OCI-LY7 (cell line): ENCODE data around the gene FAM241A. TPM values are rescaled to one million over a fixed set of nuclear protein-coding genes. Genes with fewer than 3 reads are reported as not detected.
"Not testable (repeated sequence)": the region's sequence is repeated elsewhere in the genome, so short reads cannot be mapped to it uniquely, and the experiment has no call there.

ENCODE experiments used
- BruUV-seq: library from RNA; stranded (reverse); fragments of 400-500 nt; replicated peaks from 2 replicates; lab custom pipeline; 2021; lab: Mats Ljungman, UMichigan
- CTCF ChIA-PET: fragments of 300-600 bp; sonication (Branson Sonifier 250); formaldehyde crosslinking; loops from one replicate; lab custom pipeline; 2022; ENCODE audit warnings: antibody characterized with exemption; ENCODE audit not compliant: unreplicated experiment; lab: Charles Lee
- POLR2A ChIA-PET: fragments of 300-600 bp; sonication (Branson Sonifier 250); formaldehyde crosslinking; loops from one replicate; lab custom pipeline; 2022; ENCODE audit warnings: antibody characterized with exemption; lab: Charles Lee
- DNase-seq: peaks from one replicate; pipeline ENCODE4 v3.0.0-alpha.2; 2015; ENCODE audit warnings: low spot score
- H2AFZ ChIP-seq: fragments of 200-600 bp; sonication (generic), shearing (Covaris generic); 2 replicates; pipeline ENCODE4 v1.6.1; 2014; ENCODE audit warnings: mild to moderate bottlenecking, antibody characterized with exemption, low read length, moderate library complexity
- H3K27ac ChIP-seq: fragments of 200-600 bp; sonication (generic); 2 replicates; pipeline ENCODE4 v1.5.1; 2014; ENCODE audit warnings: mixed run types, low read depth, mild to moderate bottlenecking, moderate library complexity, low read length, inconsistent platforms; ENCODE audit not compliant: poor library complexity, severe bottlenecking
- H3K36me3 ChIP-seq: fragments of 200-600 bp; sonication (generic); 2 replicates; pipeline ENCODE4 v1.6.1; 2014; ENCODE audit warnings: mild to moderate bottlenecking, antibody characterized with exemption, low read length, moderate library complexity, mixed read lengths; ENCODE audit not compliant: insufficient read depth
- H3K4me1 ChIP-seq: fragments of 200-600 bp; sonication (generic); 2 replicates; pipeline ENCODE4 v1.5.1; 2014; ENCODE audit warnings: mild to moderate bottlenecking, low read length; ENCODE audit not compliant: insufficient read depth, poor library complexity, severe bottlenecking
- H3K4me2 ChIP-seq: fragments of 200-600 bp; sonication (generic); 2 replicates; pipeline ENCODE4 v1.6.1; 2014; ENCODE audit warnings: mild to moderate bottlenecking, low read length
- H3K4me3 ChIP-seq: fragments of 200-600 bp; sonication (generic); 2 replicates; pipeline ENCODE4 v1.5.1; 2014; ENCODE audit warnings: mild to moderate bottlenecking, low read depth, low read length; ENCODE audit not compliant: poor library complexity, severe bottlenecking
- H3K79me2 ChIP-seq: fragments of 200-600 bp; sonication (generic); 2 replicates; pipeline ENCODE4 v1.6.1; 2016; ENCODE audit warnings: low read depth, mild to moderate bottlenecking, low read length, moderate library complexity, mixed read lengths; ENCODE audit not compliant: insufficient read depth
- H3K9me2 ChIP-seq: fragments of 200-600 bp; sonication (generic); 2 replicates; pipeline ENCODE4 v1.6.1; 2016; ENCODE audit warnings: mild to moderate bottlenecking, low read length, mixed read lengths; ENCODE audit not compliant: insufficient read depth
- H3K9me3 ChIP-seq: fragments of 200-600 bp; sonication (generic); 2 replicates; pipeline ENCODE4 v1.6.1; 2014; ENCODE audit warnings: mild to moderate bottlenecking, mixed run types, low read length, mixed read lengths
- H4K20me1 ChIP-seq: fragments of 200-600 bp; sonication (generic); 2 replicates; pipeline ENCODE4 v1.6.1; 2014; ENCODE audit warnings: mild to moderate bottlenecking, antibody characterized with exemption, low read length, moderate library complexity, mixed read lengths; ENCODE audit not compliant: insufficient read depth
- CTCF ChIP-seq: fragments of 200-600 bp; sonication (generic); conservative IDR thresholded peaks from 2 replicates; pipeline ENCODE4 v1.5.1; 2014; ENCODE audit warnings: mild to moderate bottlenecking, antibody characterized with exemption, low read length, moderate library complexity, mixed read lengths
- EZH2phosphoT487 ChIP-seq: fragments of 200-600 bp; sonication (generic); IDR thresholded peaks from 2 replicates; pipeline ENCODE4 v1.6.1; 2018; ENCODE audit warnings: low read depth, borderline replicate concordance, mild to moderate bottlenecking, mixed run types, antibody characterized with exemption, low read length, moderate library complexity, mixed read lengths
- intact Hi-C: fragments of 100-400 bp; cut with micrococcal nuclease; formaldehyde crosslinking; loops from one replicate; pipeline ENCODE4 v1.10.0; 2022; ENCODE audit not compliant: unreplicated experiment
- total RNA-seq, 2 experiments: library from RNA; depleted of rRNA in 1 of 2; stranded (reverse); fragments of >200 nt in 1 of 2; shearing (Covaris generic) in 1 of 2; gene quantifications; 2 replicates each; pipeline ENCODE4 v1.2.3, GENCODE V29; 2014 to 2022

FAM241A gene
- total RNA-seq, 2 experiments from 2014 or later = 2.5 to 9.5 TPM

GRCh38 chr4:112176596-112176995 lies 31.3 kb downstream of the FAM241A start:
- peaks cover 34% of the 10 kb centered on the region for H3K4me1 ChIP-seq
- no peak for DNase-seq
- H3K4me3 ChIP-seq = no peak overlapping the region
- intact Hi-C loops = no loop called here
- H4K20me1 ChIP-seq = no peaks in the 10 kb centered on the region
- no peak overlapping the region for H3K4me2 ChIP-seq
- no peaks in the 10 kb centered on the region for H3K9me3 ChIP-seq
- ChIA-PET CTCF (no interaction called here), POLR2A (interaction anchor here (0.5 to 2.0 kb wide), 13 partner anchors 9 to 56 kb away, joined by 3 to 12 read pairs (median 4); no protein-coding TSS in a partner anchor)
- no peak overlapping the region for H3K27ac ChIP-seq
- BruUV-seq = no TSS peak
- H3K9me2 ChIP-seq = no peaks in the 10 kb centered on the region
- peaks cover 11% of the 10 kb centered on the region; the same call in 1 of the 2 replicates for H3K36me3 ChIP-seq
- H2AFZ ChIP-seq = no peak overlapping the region
- TF ChIP-seq CTCF (no peak), EZH2phosphoT487 (no peak)
- H3K79me2 ChIP-seq = peaks cover 8% of the 10 kb centered on the region; the same call in 1 of the 2 replicates

- H3K4me3 ChIP-seq, H3K79me2 ChIP-seq, DNase-seq, H3K9me2 ChIP-seq, H3K36me3 ChIP-seq, intact Hi-C loops, H3K4me2 ChIP-seq, H3K27ac ChIP-seq, H4K20me1 ChIP-seq, CTCF ChIA-PET, H2AFZ ChIP-seq, BruUV-seq, H3K9me3 ChIP-seq, POLR2A ChIA-PET: not testable (repeated sequence)
- peaks cover 13% of the 10 kb centered on the region for H3K4me1 ChIP-seq
Observed at GRCh38 chr4:112178741-112179140, 33.5 kb downstream of the FAM241A start.

GRCh38 chr4:112181358-112182000 lies 36.2 kb downstream of the FAM241A start:
- Histone ChIP-seq H3K4me1 (peaks cover 1% of the 10 kb centered on the region), H3K36me3 (no peaks in the 10 kb centered on the region), H3K4me2 (no peak overlapping the region), H3K79me2 (no peaks in the 10 kb centered on the region), H4K20me1 (no peaks in the 10 kb centered on the region), H2AFZ (no peak overlapping the region), H3K4me3 (no peak overlapping the region), H3K9me3 (no peaks in the 10 kb centered on the region), H3K9me2 (no peaks in the 10 kb centered on the region), H3K27ac (no peak overlapping the region)
- ChIA-PET CTCF (no interaction called here), POLR2A (interaction anchor here (0.7 to 1.4 kb wide), 8 partner anchors 9 to 140 kb away, joined by 3 to 7 read pairs (median 4); no protein-coding TSS in a partner anchor)
- TF ChIP-seq CTCF (no peak), EZH2phosphoT487 (no peak)
- intact Hi-C loops = no loop called here
- no TSS peak for BruUV-seq
- no peak for DNase-seq
